HG02610 (cell line): ENCODE results near the gene KANSL1L.

ENCODE experiments used
- ATAC-seq: cut with Tn5 transposase; IDR thresholded peaks from one replicate; pipeline ENCODE4 v1.9.1; 2021; ENCODE audit warnings: mild to moderate bottlenecking, moderate library complexity; ENCODE audit not compliant: unreplicated experiment

KANSL1L gene

DNA sequence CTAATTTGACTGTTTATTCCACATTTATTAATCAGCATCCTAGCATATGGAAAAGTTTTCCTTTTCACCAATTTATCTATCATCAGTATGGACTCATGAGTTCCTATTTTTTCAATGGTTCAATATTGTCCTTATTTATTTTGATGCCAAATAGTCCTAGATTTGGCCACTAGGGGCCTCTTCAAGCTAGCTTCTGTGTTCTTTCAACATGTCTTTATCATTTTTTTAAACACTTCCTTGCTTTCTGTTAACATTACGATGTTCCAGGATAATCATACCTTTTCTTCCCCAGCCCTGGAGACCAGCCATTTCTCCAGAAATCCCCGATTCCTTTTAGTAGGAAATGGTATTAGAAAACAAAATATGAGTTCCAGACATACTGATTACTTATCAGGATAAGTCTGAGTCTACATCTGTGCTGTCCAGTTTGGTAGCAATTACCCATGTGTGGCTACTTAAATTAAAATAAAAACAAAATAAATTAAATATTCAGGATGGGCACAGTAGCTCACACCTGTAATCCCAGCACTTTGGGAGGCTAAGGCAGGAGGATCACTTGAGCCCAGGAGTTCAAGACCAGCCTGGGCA, 98.2 kb downstream of the KANSL1L start:
- peak; percentile 79 for ATAC-seq

DNA sequence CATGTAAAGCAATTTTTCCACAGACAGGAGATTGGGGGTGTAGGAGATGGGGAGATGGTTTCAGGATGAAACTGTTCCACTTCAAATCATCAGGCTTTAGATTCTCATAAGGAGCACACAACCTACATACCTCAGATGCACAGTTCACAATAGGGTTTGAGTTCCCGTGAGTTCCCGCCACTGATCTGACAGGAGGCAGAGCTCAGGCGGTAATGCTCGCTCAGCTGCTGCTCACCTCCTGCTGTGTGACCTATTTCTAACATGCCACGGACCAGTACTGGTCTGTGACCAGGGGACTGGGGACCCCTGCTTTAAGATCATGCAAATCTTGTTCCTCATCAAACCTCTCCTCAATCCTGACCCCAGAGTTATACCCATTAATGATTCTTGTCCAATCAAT, 98.7 kb downstream of the KANSL1L start:
- ATAC-seq, result no peak

DNA sequence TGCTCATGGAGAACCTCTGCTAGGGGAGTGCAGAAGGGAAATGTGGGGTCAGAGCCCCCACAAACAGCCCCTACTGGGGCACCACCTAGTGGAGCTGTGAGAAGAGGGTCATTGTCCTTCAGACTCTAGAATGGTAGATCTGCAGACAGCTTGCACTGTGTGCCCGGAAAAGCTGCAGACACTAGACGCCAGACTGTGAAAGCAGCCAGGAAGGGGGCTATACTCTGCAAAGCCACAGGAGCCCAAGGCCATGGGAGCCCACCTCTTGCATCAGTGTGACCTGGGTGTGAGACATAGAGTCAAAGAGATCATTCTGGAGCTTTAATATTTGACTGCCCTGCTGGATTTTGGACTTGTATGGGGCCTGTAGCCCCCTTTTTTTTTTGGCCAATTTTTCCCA, 107.9 kb downstream of the KANSL1L start:
- no peak for ATAC-seq

DNA sequence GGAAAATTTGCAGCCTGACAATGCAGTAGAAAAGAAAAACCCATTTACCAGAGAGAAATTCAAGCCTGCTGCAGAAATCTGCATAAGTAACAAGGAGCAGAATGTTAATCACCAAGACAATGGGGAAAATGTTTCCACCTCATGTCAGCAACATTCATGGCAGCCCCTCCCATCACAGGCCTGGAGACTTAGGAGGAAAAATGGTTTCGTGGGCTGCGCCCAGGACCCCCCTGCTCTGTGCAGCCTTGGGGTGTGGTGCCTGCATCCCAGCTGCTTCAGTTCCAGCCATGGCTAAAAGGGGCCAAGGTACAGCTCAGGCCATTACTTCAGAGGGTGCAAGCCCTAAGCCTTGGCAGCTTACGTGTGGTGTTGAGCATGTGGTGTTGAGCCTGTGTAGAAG, 115.4 kb downstream of the KANSL1L start:
- no peak for ATAC-seq

DNA sequence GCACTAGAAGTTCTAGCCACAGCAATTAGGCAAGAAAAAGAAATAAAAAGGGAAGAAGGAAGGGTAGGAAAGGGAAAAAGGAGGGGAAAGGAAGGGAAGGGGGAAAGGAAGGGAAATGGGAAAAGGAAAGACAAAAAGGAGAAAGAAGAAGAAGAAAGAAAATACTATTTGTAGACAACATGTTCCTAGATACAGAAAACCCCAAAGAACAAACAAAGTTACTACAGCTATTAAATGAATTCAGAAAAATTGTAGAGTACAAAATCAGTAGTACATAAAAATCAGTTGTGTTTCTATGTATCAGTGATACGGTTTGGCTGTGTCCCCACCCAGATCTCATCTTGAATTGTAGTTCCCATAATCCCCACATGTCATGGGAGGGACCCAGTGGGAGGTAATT, 116.5 kb downstream of the KANSL1L start:
- no peak for ATAC-seq

DNA sequence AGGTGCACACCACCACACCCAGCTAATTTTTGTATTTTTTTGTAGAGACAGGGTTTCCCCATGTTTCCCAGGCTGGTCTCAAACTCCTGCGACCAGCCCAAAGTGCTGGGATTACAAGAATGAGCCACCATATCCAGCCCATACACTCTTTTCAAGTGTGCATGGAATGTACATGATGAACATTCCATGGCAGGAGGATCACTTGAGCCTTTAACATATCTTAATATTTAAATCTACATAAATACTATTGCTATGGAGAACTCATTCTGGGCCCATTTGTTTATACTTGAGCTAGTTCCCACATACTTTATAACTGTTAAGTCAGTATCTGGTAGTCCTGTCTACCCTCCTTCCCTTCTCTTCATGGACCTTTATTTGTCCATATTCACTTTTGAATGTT, 120.3 kb downstream of the KANSL1L start:
- no peak for ATAC-seq

DNA sequence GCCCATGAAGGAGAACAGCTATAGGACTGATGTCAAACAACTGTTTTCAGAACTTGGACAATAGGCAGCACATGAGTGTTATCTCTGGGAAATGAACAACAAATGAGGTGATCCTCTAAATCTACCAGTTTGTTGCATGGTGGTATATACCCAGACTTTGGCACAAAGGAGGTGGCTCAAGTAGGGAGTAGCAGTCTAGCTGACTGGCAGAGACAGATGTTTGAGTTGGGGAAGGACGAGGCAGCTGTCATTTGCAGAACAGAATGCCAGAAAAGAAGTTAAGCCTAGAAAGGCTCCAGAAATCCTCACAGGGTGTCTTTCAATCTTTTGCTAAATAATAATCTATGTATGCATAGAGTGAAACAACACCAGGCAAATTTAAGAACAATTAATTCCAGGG, 121.4 kb downstream of the KANSL1L start:
- no peak for ATAC-seq

DNA sequence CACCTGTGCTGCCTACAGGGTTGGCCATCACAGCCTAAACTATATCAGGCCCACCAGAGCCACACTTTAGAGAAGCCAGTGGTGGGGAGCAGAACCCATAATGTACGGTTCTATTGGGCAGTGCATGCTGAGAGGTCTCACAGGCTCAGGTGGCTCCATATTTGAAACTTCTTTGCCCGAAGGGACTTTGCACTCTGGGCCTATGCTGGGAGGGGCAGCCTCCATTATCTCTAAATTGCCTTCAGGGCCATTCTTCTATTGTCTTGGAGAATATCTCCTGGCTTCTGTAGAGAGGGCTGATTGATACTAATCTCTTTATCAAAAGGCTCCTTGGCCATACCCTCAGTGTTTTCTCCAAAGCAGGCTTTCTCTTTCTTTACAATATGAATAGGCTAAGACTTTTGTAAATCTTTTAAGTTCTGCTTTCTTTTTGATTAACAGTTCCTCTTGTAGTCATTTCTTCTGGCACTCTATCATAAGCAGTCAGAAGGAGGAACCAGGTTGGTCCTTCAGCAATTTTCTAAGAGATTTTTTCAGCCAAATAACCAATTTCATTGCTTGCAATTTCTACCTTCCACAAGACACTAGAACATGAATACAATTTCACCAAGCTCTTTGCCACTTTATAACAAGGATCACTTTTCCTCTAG, 124.2 kb downstream of the KANSL1L start:
- no peak for ATAC-seq

DNA sequence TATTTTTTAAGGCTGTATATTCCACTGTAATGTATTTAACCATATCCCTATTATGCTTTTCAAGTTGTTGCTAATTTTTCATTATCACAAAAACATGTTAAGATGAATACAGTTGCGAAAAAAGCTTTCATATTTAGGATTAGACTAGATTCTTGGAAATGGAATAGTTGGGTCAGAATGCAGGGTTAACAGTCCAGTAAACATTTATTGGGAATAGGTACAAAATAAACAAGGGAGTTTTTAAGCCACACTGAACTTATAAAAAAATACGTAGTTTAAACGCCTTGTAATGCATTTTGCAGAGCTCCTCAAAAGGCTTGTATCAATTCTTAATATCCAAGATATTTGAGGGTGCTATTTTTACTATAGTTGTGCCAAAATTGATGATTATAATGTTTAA, 133.1 kb downstream of the KANSL1L start:
- ATAC-seq, result no peak

DNA sequence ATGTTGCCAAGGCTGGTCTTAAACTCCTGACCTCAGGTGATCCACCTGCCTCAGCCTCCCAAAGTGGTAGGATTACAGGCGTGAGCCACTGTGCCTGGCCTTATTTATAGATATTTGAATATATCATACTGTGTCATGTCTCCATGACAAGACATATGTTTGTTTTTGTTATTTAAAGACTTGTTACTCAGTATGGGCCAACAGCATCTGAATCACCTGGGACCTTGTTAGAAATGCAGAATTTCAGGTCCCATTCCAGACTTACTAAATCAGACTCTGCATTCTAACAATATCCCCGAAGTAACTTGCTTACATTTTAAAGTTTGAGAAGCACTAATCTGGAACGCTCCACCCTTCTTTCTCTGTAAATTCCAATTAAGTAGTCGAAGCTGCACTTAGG, 135.5 kb downstream of the KANSL1L start:
- no peak for ATAC-seq

DNA sequence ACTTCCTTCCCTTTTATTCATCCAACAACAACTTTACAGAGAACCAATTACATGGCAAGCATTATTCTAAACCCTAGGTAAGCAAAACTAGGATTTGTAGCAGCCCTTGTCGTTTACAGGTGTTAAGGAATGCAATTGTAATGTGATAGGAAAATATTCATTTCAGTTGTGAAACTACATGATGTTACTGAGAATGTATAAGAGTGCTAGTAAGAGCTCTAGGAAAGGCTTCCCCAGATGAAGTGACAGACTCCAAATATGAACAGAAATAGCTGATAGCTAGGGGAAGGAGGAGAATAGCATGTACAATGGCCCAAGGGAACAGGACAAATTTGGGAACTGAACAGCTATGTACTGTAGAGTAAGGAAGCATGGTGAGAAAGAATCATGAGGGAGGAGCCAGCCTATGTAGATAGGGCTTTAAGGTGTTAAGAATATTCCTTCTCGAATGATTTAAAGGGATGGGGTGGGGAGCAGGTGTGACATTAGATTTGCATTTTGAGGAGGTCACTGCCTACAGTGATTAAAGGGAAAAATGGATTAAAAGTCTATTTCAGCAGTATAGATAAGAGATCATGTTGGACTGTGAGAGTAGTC, 137.0 kb downstream of the KANSL1L start:
- ATAC-seq, result no peak

DNA sequence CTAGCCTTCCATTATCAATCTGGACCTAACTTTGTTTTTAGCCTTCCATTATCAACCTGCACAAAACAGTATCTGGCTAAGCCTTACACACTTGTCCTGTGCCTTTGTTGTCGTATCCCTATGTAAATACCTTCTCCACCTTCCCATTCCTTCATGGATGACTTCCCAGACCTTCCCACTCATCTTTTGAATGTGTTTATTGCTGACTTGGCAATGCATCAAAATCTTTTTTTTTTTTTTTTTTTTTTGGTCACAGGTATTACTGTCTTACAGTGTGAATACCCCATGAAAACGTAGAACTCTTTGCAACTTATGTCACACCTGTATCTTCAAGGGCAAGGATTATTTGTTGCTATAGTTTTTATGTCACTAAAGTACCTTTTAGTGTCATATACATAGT, 143.0 kb downstream of the KANSL1L start:
- ATAC-seq, result no peak

DNA sequence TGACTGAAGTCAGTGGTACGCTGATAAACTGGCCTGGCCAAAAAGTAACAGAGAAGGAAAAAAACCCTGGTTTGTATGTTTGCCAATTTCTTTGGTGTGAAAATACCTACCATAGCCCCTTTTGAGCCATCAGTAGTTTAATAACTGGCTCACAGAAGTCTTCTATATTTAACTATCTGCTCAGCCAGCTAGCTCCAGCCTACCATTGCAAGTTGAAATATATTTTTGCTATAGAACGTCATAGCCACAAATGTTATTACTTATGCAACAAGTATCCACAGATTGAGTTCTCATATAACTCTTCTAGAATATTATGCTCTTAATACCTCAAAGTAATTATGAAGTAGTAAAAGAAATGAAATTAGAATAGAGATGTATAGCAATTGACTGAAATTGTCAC, 143.6 kb downstream of the KANSL1L start:
- no peak for ATAC-seq

DNA sequence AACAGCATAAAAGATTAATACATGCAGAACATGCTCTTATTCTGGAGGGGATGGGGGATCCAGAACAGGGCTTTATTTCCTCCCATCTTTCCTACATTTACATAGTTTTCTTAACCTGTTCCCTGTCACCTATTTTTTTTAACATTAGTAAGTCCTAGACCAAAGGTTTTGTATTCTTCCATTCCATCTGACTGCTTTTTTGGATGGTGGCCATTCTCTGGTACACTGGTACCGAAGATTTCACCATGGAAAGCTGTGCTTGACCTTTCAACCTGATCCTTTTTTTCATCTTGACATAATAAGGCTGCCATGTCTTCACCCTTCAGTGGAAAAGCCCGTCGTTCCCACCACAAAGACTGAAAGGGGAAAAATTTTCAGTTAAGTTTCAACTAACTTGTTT, 148.4 kb downstream of the KANSL1L start:
- no peak for ATAC-seq

DNA sequence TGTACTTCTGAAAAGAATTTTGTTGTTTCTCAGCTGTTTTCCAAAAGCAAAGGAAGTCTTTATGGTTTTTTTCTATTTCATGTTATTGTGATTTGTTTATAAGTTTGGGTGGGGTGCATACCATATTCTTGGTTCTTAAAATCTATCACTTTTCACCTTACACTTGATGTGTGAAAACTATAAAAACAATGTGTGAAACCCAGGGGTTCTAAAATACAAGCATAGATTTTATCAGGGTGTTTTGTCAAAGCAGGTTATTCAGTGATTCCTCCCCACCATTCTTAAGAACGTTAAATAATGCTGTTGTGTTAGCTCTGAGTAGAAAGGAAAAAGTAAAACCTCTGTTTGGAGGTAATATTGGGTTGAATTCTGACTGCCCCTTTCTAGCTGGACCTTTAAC, 151.1 kb downstream of the KANSL1L start:
- ATAC-seq, result no peak

DNA sequence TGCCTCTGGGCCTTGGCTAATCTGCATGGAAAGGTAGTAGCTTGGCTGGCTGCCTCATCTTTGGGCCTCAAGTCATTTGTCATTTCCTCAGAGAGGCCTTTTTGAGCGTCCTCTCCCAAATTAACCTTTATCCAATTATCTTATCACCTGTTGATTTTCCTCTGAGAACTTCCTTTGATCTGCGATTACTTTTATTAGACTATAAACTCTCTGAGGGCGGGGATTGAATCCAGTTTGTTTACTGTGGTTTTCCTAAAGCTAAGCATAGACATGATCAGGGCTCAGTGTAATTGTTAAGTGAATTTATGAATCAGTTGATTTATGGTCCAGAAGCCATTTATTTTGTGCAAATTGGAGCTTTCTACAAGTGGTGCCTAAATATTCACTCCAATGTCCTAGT, 161.3 kb downstream of the KANSL1L start:
- no peak for ATAC-seq

DNA sequence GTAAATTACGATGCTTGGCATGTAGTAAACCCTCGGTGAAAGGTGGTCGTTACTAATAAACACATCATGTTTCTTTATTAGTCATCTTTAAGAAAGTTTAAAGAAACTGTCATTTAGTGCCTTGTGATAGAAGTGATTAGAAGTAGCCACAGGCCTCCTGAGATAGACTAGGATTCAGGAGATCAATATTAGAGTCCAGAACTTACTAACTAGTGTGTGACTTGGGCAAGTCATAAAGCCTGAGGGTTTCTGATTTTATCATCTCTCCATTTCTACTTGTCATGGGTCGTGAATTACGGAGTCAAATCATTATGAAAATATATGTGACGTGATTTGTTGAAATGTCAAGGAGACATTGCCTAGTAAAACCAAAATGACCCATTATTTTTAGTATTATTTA, 162.1 kb downstream of the KANSL1L start:
- ATAC-seq, result no peak

DNA sequence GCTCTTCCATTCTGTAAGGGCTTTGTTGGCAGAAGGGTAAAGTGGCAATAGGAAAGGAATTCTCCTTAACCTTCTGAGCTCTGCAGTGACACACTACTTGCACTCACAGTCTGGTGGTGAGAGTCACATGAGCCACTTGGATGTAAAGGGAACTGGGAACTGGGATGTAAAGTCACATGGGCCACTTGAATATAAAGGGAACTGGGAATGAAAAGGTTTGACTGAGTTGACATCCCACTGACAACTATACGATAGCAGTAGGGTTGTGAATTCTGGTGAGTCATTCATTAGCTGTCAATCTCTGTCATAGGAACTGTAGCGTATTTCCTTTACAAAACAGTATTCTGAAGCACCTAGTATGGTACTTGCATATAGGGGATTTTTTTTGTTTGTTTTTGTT, 163.3 kb downstream of the KANSL1L start:
- peak; percentile 46 for ATAC-seq

DNA sequence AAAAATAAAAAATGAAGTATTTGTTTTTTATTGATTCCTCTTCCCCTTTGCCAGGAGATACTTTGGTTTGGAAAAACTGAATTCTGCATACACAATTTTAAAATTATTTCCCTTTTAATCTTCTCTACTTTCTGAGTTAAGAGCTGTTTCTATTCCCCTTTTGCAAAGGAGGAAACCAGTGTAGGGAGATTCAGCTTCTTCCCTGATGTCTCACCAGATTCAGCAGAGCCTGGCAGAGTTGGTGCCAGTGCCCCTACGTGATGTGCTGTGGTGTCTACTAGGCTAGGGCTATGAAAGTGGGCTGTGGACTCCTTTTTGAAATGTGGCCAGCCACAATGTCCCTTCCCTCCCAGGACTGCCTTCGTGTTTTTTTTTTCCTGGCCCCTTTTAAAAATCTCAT, 166.3 kb downstream of the KANSL1L start:
- ATAC-seq, result no peak

DNA sequence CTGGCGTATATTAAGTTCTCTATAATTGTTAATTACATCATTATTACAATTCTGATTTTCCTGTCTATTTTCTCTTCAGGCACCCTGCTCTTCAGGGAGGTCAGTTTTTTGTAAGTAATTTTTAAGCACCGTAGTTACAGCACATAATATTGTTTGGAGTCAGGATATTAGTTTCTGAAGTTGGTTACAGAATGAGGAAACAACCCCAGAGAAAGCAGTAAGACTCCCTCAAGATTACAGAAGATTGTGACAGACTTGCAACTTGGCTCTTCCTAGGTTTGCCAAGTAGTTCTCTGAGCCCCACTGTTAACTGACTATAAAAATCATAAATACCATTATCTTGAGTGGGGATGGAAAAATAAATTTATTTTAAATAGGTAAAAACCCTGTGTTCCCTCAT, 167.8 kb downstream of the KANSL1L start:
- ATAC-seq, result no peak

DNA sequence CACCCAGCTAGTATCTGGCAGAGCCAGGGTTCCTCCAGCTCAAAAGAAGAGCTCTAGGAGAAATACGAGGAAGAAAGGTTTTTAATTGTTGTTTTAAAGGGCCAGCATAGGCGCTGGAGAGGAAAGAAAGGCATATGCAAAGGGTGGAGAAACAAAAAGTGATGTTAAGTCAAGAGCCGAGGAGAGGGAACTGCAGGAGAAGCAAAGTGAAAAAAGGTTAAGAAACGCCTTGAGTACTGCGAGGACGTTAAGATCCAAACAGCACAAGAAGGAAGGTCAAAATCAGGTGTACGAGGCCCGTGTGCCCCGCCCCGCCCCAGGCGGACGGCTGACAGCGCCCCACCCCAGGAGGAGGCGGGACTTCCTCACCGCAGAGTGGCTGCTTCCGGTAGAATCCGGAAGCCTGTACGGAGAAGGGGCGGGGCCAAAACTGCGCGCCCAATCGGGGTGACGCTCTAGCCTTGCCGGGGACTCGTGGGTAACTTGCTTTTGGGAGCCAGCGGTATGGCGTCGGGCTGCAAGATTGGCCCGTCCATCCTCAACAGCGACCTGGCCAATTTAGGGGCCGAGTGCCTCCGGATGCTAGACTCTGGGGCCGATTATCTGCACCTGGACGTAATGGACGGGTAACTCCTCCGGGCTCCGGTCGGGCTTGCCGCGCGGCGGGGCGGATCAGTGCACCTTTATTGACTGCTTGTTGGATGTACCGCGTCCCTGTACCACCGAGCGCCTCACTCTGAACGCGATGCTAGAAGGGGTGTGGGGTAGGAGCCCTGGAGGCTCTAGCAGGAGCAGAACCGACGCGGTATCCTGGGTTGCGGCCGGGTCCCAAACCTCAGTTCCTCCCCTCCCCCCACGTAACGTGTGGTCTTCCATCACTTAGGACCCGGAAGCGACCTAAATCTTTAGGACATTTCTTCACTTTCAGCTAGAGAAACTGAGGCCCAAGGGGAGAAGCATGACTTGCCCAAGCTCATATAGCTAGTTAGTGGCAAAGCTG, 168.8 kb downstream of the KANSL1L start, which contains the start of gene RPE:
Gene RPE, plus strand, starts transcription at position 481 of the 1,000 bp plus-strand sequence. Its CDS starts 24 bp downstream, at position 505.
- ATAC-seq, result peak; percentile 100
